Neural cell (in vitro differentiated cells): ENCODE results near the gene ADGRL3. TPM values are rescaled to one million over a fixed set of nuclear protein-coding genes. Genes with fewer than 3 reads are reported as not detected.

Source experiments
- H2AFZ ChIP-seq: fragments of 200-600, 300-800 bp; sonication (generic), shearing (Covaris generic); 2 replicates; pipeline ENCODE4 v1.6.0; 2014; ENCODE audit warnings: low read depth, mild to moderate bottlenecking, antibody characterized with exemption, low read length, moderate library complexity
- H3F3A ChIP-seq: fragments of 200-600 bp; shearing (Covaris generic); 2 replicates; pipeline ENCODE4 v1.6.1; 2016; ENCODE audit warnings: mild to moderate bottlenecking, moderate library complexity, mixed read lengths, antibody characterized with exemption, low read length; ENCODE audit not compliant: insufficient read depth, poor library complexity, severe bottlenecking
- H3K27ac ChIP-seq: fragments of 200-600, 300-800 bp; sonication (generic), shearing (Covaris generic); 2 replicates; pipeline ENCODE4 v1.5.1; 2014; ENCODE audit warnings: mild to moderate bottlenecking, low read length, moderate library complexity
- H3K27me3 ChIP-seq: fragments of 300-800, 200-600 bp; sonication (generic), shearing (Covaris generic); 2 replicates; pipeline ENCODE4 v1.6.0; 2014; ENCODE audit warnings: mild to moderate bottlenecking, low read depth, low read length, moderate library complexity; ENCODE audit not compliant: insufficient read depth
- H3K36me3 ChIP-seq: fragments of 300-800, 200-600 bp; sonication (generic), shearing (Covaris generic); 2 replicates; pipeline ENCODE4 v1.5.1; 2014; ENCODE audit warnings: mild to moderate bottlenecking, antibody characterized with exemption, low read length, moderate library complexity; ENCODE audit not compliant: insufficient read depth
- H3K4me2 ChIP-seq: fragments of 300-800, 200-600 bp; sonication (generic), shearing (Covaris generic); 2 replicates; pipeline ENCODE4 v1.6.0; 2014; ENCODE audit warnings: mild to moderate bottlenecking, low read length
- H3K4me3 ChIP-seq: fragments of 300-800, 200-600 bp; sonication (generic), shearing (Covaris generic); 2 replicates; pipeline ENCODE4 v1.5.1; 2014; ENCODE audit warnings: mild to moderate bottlenecking, low read length, moderate library complexity
- H3K79me2 ChIP-seq: fragments of 200-600 bp; shearing (Covaris generic); replicated peaks from 2 replicates; pipeline ENCODE4 v1.6.0; 2014; ENCODE audit warnings: mild to moderate bottlenecking, low read length, moderate library complexity; ENCODE audit not compliant: insufficient read depth
- H3K9ac ChIP-seq: fragments of 300-800, 200-600 bp; sonication (generic), shearing (Covaris generic); 2 replicates; pipeline ENCODE4 v1.6.1; 2016; ENCODE audit warnings: mild to moderate bottlenecking, low read length, mixed read lengths
- H3K9me2 ChIP-seq: fragments of 200-600 bp; shearing (Covaris generic); 2 replicates; pipeline ENCODE4 v1.6.1; 2016; ENCODE audit warnings: mild to moderate bottlenecking, low read length, mixed read lengths; ENCODE audit not compliant: insufficient read depth
- H3K9me3 ChIP-seq: fragments of 200-600, 300-800 bp; sonication (generic), shearing (Covaris generic); 2 replicates; pipeline ENCODE4 v1.6.1; 2016; ENCODE audit warnings: mild to moderate bottlenecking, mixed run types, low read length, moderate library complexity, mixed read lengths
- H4K20me1 ChIP-seq: fragments of 200-600 bp; shearing (Covaris generic); 2 replicates; pipeline ENCODE4 v1.6.1; 2016; ENCODE audit warnings: mild to moderate bottlenecking, mixed run types; ENCODE audit not compliant: insufficient read depth
- CTCF ChIP-seq: fragments of 450-650 bp; IDR thresholded peaks from 2 replicates; pipeline ENCODE4 v1.5.1; 2014; ENCODE audit warnings: antibody characterized with exemption, mild to moderate bottlenecking, moderate library complexity; ENCODE audit not compliant: poor library complexity, severe bottlenecking
- EP300 ChIP-seq: fragments of 450-650 bp; conservative IDR thresholded peaks from 2 replicates; pipeline ENCODE4 v1.6.1; 2014; ENCODE audit warnings: antibody characterized with exemption, mild to moderate bottlenecking, moderate library complexity; ENCODE audit not compliant: poor library complexity, severe bottlenecking
- EZH2 ChIP-seq: fragments of 200-600, 300-800 bp; shearing (Covaris generic), sonication (generic); IDR thresholded peaks from 2 replicates; pipeline ENCODE4 v1.6.1; 2014; ENCODE audit warnings: antibody characterized with exemption, low read length, borderline replicate concordance, mild to moderate bottlenecking; ENCODE audit not compliant: insufficient read depth, poor library complexity, severe bottlenecking
- MXI1 ChIP-seq: fragments of 450-650 bp; conservative IDR thresholded peaks from 2 replicates; pipeline ENCODE4 v1.6.1; 2014; ENCODE audit warnings: antibody characterized with exemption, mild to moderate bottlenecking; ENCODE audit not compliant: poor library complexity, severe bottlenecking
- POLR2AphosphoS5 ChIP-seq: IDR thresholded peaks from 2 replicates; pipeline ENCODE4 v1.6.1; 2012
- RAD21 ChIP-seq: fragments of 450-650 bp; conservative IDR thresholded peaks from 2 replicates; pipeline ENCODE4 v1.6.1; 2014; ENCODE audit warnings: antibody characterized with exemption, mild to moderate bottlenecking, moderate library complexity
- REST ChIP-seq: IDR thresholded peaks from 2 replicates; pipeline ENCODE4 v1.6.1; 2012; ENCODE audit warnings: borderline replicate concordance
- SMC3 ChIP-seq: fragments of 450-650 bp; conservative IDR thresholded peaks from 2 replicates; pipeline ENCODE4 v1.6.1; 2014; ENCODE audit warnings: antibody characterized with exemption, mild to moderate bottlenecking, moderate library complexity; ENCODE audit not compliant: poor library complexity
- TAF1 ChIP-seq: IDR thresholded peaks from 2 replicates; pipeline ENCODE4 v1.6.1; 2012; ENCODE audit warnings: low read depth
- polyA plus RNA-seq: library from polyadenylated mRNA; depleted of rRNA; stranded (reverse); fragments of >200 nt; gene quantifications from 2 replicates; pipeline ENCODE4 v1.2.3, GENCODE V29; 2014

ADGRL3 gene
- polyA plus RNA-seq, 1 donor from 2014 or later, result 99.4 TPM

GRCh38 chr4:62080431-62080830, 880.3 kb downstream of the ADGRL3 start:
- H2AFZ ChIP-seq, result no peak overlapping the region
- no peak overlapping the region for H3K4me3 ChIP-seq
- H3K9me3 ChIP-seq, result no peaks in the 10 kb centered on the region
- H3K9me2 ChIP-seq, result no peaks in the 10 kb centered on the region
- H3K4me2 ChIP-seq, result no peak overlapping the region
- H3K27me3 ChIP-seq, result no peaks in the 10 kb centered on the region
- H3F3A ChIP-seq, result no peaks in the 10 kb centered on the region
- TF ChIP-seq SMC3 (no peak), RAD21 (no peak), REST (no peak), TAF1 (no peak), CTCF (no peak), EP300 (no peak), EZH2 (no peak), MXI1 (no peak), POLR2AphosphoS5 (no peak)
- no peak overlapping the region for H3K27ac ChIP-seq
- no peaks in the 10 kb centered on the region for H3K79me2 ChIP-seq
- H3K36me3 ChIP-seq, result no peaks in the 10 kb centered on the region
- no peak overlapping the region for H3K9ac ChIP-seq
- H4K20me1 ChIP-seq, result no peaks in the 10 kb centered on the region

- no peak overlapping the region for H2AFZ ChIP-seq
- no peaks in the 10 kb centered on the region for H4K20me1 ChIP-seq
These were observed 887.6 kb downstream of the ADGRL3 start for GRCh38 chr4:62087706-62088105.

More at GRCh38 chr4:62087706-62088105, 887.6 kb downstream of the ADGRL3 start:
- Histone ChIP-seq H3K4me3 (no peak overlapping the region), H3K27ac (no peak overlapping the region), H3K27me3 (no peaks in the 10 kb centered on the region), H3K36me3 (no peaks in the 10 kb centered on the region), H3K4me2 (no peak overlapping the region), H3F3A (no peaks in the 10 kb centered on the region), H3K9me2 (no peaks in the 10 kb centered on the region), H3K9me3 (no peaks in the 10 kb centered on the region), H3K9ac (no peak overlapping the region), H3K79me2 (no peaks in the 10 kb centered on the region)
- TF ChIP-seq EZH2, result no peak
- no peak for TF ChIP-seq POLR2AphosphoS5
- TF ChIP-seq REST, result no peak
- TF ChIP-seq SMC3, result no peak
- TF ChIP-seq MXI1, result no peak
- TF ChIP-seq RAD21, result no peak
- no peak for TF ChIP-seq EP300
- no peak for TF ChIP-seq CTCF
- no peak for TF ChIP-seq TAF1
